Brain microvascular endothelial cell (primary cell): Measurements from ENCODE around the gene DCAF17.
A peak's percentile ranks its signal among the peaks of the same experiment; 100 is the strongest.

ENCODE experiments used
- DNase-seq: peaks from one replicate; pipeline ENCODE4 v3.0.0-alpha.2; 2020
- H3K27ac ChIP-seq: fragments of 250-450 bp; sonication (Bioruptor Pico); 2 replicates; pipeline ENCODE4 v1.5.1; 2020; ENCODE audit warnings: mild to moderate bottlenecking, moderate library complexity
- H3K27me3 ChIP-seq: fragments of 250-450 bp; sonication (Bioruptor Pico); replicated peaks from 2 replicates; pipeline ENCODE4 v1.5.1; 2020; ENCODE audit warnings: mild to moderate bottlenecking
- H3K36me3 ChIP-seq: fragments of 250-450 bp; sonication (Bioruptor Pico); replicated peaks from 2 replicates; pipeline ENCODE4 v1.5.1; 2020; ENCODE audit warnings: mild to moderate bottlenecking
- H3K4me3 ChIP-seq: 2 replicates; pipeline ENCODE4 v1.5.1; 2011; ENCODE audit warnings: low read depth, mild to moderate bottlenecking, control low read depth, low read length, moderate library complexity
- CTCF ChIP-seq: IDR thresholded peaks from 2 replicates; pipeline ENCODE4 v1.5.1; 2011; ENCODE audit warnings: low read depth, mild to moderate bottlenecking, moderate library complexity, low read length, control low read depth, inconsistent platforms; ENCODE audit errors: missing control alignments
- in situ Hi-C: cut with HindIII; loops from 2 replicates; pipeline ENCODE4 v1.10.0; 2017; ENCODE audit warnings: low sequenced_read_pairs, low pct_ligation_motif_present

The DCAF17 gene

GRCh38 chr2:171406044-171406443 lies 28.0 kb upstream of the DCAF17 start:
- in situ Hi-C loops: loop anchor here (25.0 kb wide), 1 partner anchor 244 kb away; the partner anchor contains the start of gene TLK1
- TF ChIP-seq CTCF: no peak
- no peak for DNase-seq
- Histone ChIP-seq H3K36me3 (no peaks in the 10 kb centered on the region), H3K27ac (no peak overlapping the region), H3K27me3 (no peaks in the 10 kb centered on the region), H3K4me3 (no peak overlapping the region)

GRCh38 chr2:171407030-171407675 lies 26.9 kb upstream of the DCAF17 start:
- DNase-seq: no peak
- H3K36me3 ChIP-seq: no peaks in the 10 kb centered on the region
- in situ Hi-C loops: loop anchor here (25.0 kb wide), 1 partner anchor 245 kb away; the partner anchor contains the start of gene TLK1
- H3K27ac ChIP-seq: no peak overlapping the region
- no peak for TF ChIP-seq CTCF
- H3K4me3 ChIP-seq: no peak overlapping the region
- H3K27me3 ChIP-seq: no peaks in the 10 kb centered on the region

- Histone ChIP-seq H3K36me3 (no peaks in the 10 kb centered on the region), H3K27me3 (no peaks in the 10 kb centered on the region), H3K4me3 (no peak overlapping the region), H3K27ac (no peak overlapping the region)
- in situ Hi-C loops: loop anchor here (25.0 kb wide), 1 partner anchor 245 kb away; the partner anchor contains the start of gene TLK1
- DNase-seq: no peak
- TF ChIP-seq CTCF: no peak
These were observed 26.4 kb upstream of the DCAF17 start for GRCh38 chr2:171407676-171408044.

- Histone ChIP-seq H3K27ac (peak overlapping the region; percentile 9), H3K27me3 (no peaks in the 10 kb centered on the region), H3K4me3 (peak overlapping the region; percentile 18), H3K36me3 (no peaks in the 10 kb centered on the region)
- TF ChIP-seq CTCF: no peak
- no peak for DNase-seq
- in situ Hi-C loops: loop anchor here (25.0 kb wide), 1 partner anchor 247 kb away; the partner anchor contains the start of gene TLK1
These were observed 24.5 kb upstream of the DCAF17 start for GRCh38 chr2:171409436-171409971.

- in situ Hi-C loops: loop anchor here (25.0 kb wide), 1 partner anchor 248 kb away; the partner anchor contains the start of gene TLK1
- TF ChIP-seq CTCF: no peak
- Histone ChIP-seq H3K4me3 (no peak overlapping the region), H3K27me3 (no peaks in the 10 kb centered on the region), H3K27ac (peak overlapping the region; percentile 9), H3K36me3 (no peaks in the 10 kb centered on the region)
- no peak for DNase-seq
These were observed 23.9 kb upstream of the DCAF17 start for GRCh38 chr2:171410101-171410500.
